Tibial nerve (tissue), 4 donors: ENCODE measurements around the gene RWDD4. TPM values are rescaled to one million over a fixed set of nuclear protein-coding genes. Genes with fewer than 3 reads are reported as not detected.

ENCODE experiments used
- DNase-seq, 2 donors: peaks; one replicate each; pipeline ENCODE4 v3.0.0-alpha.2; 2019; ENCODE audit warnings: low spot score in 2 of 2
- H3K27ac ChIP-seq, 4 donors: fragments of 200-600 bp; sonication (generic) in 3 of 4; one replicate each; pipeline ENCODE4 v1.5.1; 2017 to 2019; ENCODE audit warnings: mild to moderate bottlenecking in 1 of 4
- H3K27me3 ChIP-seq, 2 donors: fragments of 200-600 bp; sonication (generic) in 1 of 2; one replicate each; pipeline versions ENCODE4 v1.5.1 to v1.6.0; 2017 to 2019
- H3K36me3 ChIP-seq, 3 donors: fragments of 200-600 bp; sonication (generic); one replicate each; pipeline ENCODE4 v1.5.1; 2018 to 2019
- H3K4me1 ChIP-seq, 4 donors: fragments of 200-600 bp; sonication (generic) in 3 of 4; one replicate each; pipeline ENCODE4 v1.5.1; 2017 to 2019
- H3K4me3 ChIP-seq, 4 donors: fragments of 200-600 bp; sonication (generic) in 3 of 4; one replicate each; pipeline ENCODE4 v1.5.1; 2017 to 2019; ENCODE audit warnings: mild to moderate bottlenecking in 1 of 4, moderate library complexity in 1 of 4
- H3K9me3 ChIP-seq, 4 donors: fragments of 200-600 bp; sonication (generic) in 3 of 4; one replicate each; pipeline ENCODE4 v1.5.1; 2017 to 2019
- CTCF ChIP-seq, 5 experiments: fragments of 200-600 bp in 3 of 5; fragments of 450-650 bp in 2 of 5; sonication (generic) in 3 of 5; IDR thresholded peaks; one replicate each; pipeline ENCODE4 v1.5.1; 2016 to 2019; ENCODE audit warnings: antibody characterized with exemption in 5 of 5, mild to moderate bottlenecking in 3 of 5, moderate library complexity in 2 of 5
- EP300 ChIP-seq, 2 donors: sonication (generic); formaldehyde crosslinking; IDR thresholded peaks; one replicate each; pipeline ENCODE4 v1.6.1; 2017; ENCODE audit warnings: antibody characterized with exemption in 2 of 2, mild to moderate bottlenecking in 1 of 2
- POLR2A ChIP-seq, 2 donors: fragments of 450-650 bp; IDR thresholded peaks; one replicate each; pipeline ENCODE4 v1.6.1; 2017; ENCODE audit warnings: antibody characterized with exemption in 2 of 2, mild to moderate bottlenecking in 2 of 2, moderate library complexity in 2 of 2
- WGBS, 2 donors: methylation state at CpG; one replicate each; pipeline ENCODE4 v1.1.5; 2018; 5-methylcytosine and 5-hydroxymethylcytosine counted together
- small RNA-seq: library from RNA; depleted of rRNA; stranded (forward); fragments of <200 nt; gene quantifications from one replicate; pipeline ENCODE3, GENCODE V24; 2016
- total RNA-seq, 4 donors: library from RNA; depleted of rRNA; stranded (reverse); fragments of >200 nt; gene quantifications; one replicate each; pipeline ENCODE4 v1.1.0, GENCODE V29; 2016

RWDD4 gene
- total RNA-seq, 4 donors from 2014 or later: 19.8 to 24.9 (median 24.8) TPM

GRCh38 chr4:183599284-183599683 lies 59.7 kb downstream of the RWDD4 start:
- Histone ChIP-seq H3K27ac (no peak overlapping the region), H3K36me3 (no peaks in the 10 kb centered on the region), H3K27me3 (no peaks in the 10 kb centered on the region), H3K4me3 (no peak overlapping the region), H3K9me3 (no peaks in the 10 kb centered on the region), H3K4me1 (peaks cover 0 to 3% (median 0%) of the 10 kb centered on the region in 4 donors)
- no peak for DNase-seq
- TF ChIP-seq POLR2A (IDR thresholded peaks at IDR 0.05): no peak
- TF ChIP-seq EP300 (IDR thresholded peaks at IDR 0.05): no peak
- no peak for TF ChIP-seq CTCF (IDR thresholded peaks at IDR 0.05)

- 89% methylated on average over 2 of the region's 2 CpGs for WGBS, 2 donors
- TF ChIP-seq POLR2A (IDR thresholded peaks at IDR 0.05) (no peak), CTCF (IDR thresholded peaks at IDR 0.05) (no peak)
Measured at GRCh38 chr4:183596067-183596757, 62.8 kb downstream of the RWDD4 start.

GRCh38 chr4:183594823-183595222 lies 64.2 kb downstream of the RWDD4 start:
- no peak overlapping the region for H3K27ac ChIP-seq
- WGBS, 2 donors: 88 to 90% methylated on average over 3 of the region's 3 CpGs
- H3K27me3 ChIP-seq: no peaks in the 10 kb centered on the region
- H3K36me3 ChIP-seq: no peaks in the 10 kb centered on the region
- TF ChIP-seq POLR2A (IDR thresholded peaks at IDR 0.05) (no peak), CTCF (IDR thresholded peaks at IDR 0.05) (no peak)
- H3K9me3 ChIP-seq: no peaks in the 10 kb centered on the region
- no peak overlapping the region for H3K4me3 ChIP-seq
- DNase-seq: no peak
- no peaks in the 10 kb centered on the region for H3K4me1 ChIP-seq

More at GRCh38 chr4:183596067-183596757, 62.8 kb downstream of the RWDD4 start:
- Histone ChIP-seq H3K4me1 (no peaks in the 10 kb centered on the region), H3K9me3 (no peaks in the 10 kb centered on the region), H3K4me3 (no peak overlapping the region), H3K27ac (no peak overlapping the region), H3K27me3 (no peaks in the 10 kb centered on the region), H3K36me3 (no peaks in the 10 kb centered on the region)
- no peak for DNase-seq

- DNase-seq: no peak
- no peak overlapping the region for H3K4me3 ChIP-seq
- peaks cover 0 to 19% (median 4%) of the 10 kb centered on the region in 4 donors for H3K4me1 ChIP-seq
- no peaks in the 10 kb centered on the region for H3K27me3 ChIP-seq
- WGBS, 2 donors: 90% methylated on average over 4 of the region's 4 CpGs
- H3K27ac ChIP-seq: no peak overlapping the region
- TF ChIP-seq POLR2A (IDR thresholded peaks at IDR 0.05): no peak
- no peak for TF ChIP-seq CTCF (IDR thresholded peaks at IDR 0.05)
- TF ChIP-seq EP300 (IDR thresholded peaks at IDR 0.05): no peak
- no peaks in the 10 kb centered on the region for H3K36me3 ChIP-seq
- H3K9me3 ChIP-seq: no peaks in the 10 kb centered on the region
Measured at GRCh38 chr4:183591301-183591700, 67.7 kb downstream of the RWDD4 start.

Small RNAs within 50 kb of the gene (small RNA-seq; reads per million reads assigned to genes)
- not detected for gene RNU6-1053P
- not detected for gene RNU6-335P
- not detected for gene RNU6-479P

Other genes starting within 250 kb of the RWDD4 start
- 10 to 100 TPM; 18.6 to 42.0 (median 31.0) TPM for gene CDKN2AIP, start 214.5 kb downstream of the RWDD4 start, total RNA-seq
- gene ING2, start 154.1 kb downstream of the RWDD4 start, total RNA-seq: 10 to 100 TPM in 3 of 4 donors, 1 to 10 TPM in 1; 9.6 to 32.3 (median 16.3) TPM
- gene TRAPPC11, start 108 bp upstream of the RWDD4 start, total RNA-seq: 10 to 100 TPM; 67.8 to 99.4 (median 83.9) TPM
- gene STOX2, start 246.1 kb upstream of the RWDD4 start, total RNA-seq: 10 to 100 TPM; 11.9 to 28.6 (median 17.9) TPM